ENCODE data around the gene RPTOR. TPM values are rescaled to one million over a fixed set of nuclear protein-coding genes. Genes with fewer than 3 reads are reported as not detected.
A peak's percentile ranks its signal among the peaks of the same experiment; 100 is the strongest.

Gene RPTOR
- total RNA-seq, 1 donor from 2014 or later, result 65.9 TPM

DNA sequence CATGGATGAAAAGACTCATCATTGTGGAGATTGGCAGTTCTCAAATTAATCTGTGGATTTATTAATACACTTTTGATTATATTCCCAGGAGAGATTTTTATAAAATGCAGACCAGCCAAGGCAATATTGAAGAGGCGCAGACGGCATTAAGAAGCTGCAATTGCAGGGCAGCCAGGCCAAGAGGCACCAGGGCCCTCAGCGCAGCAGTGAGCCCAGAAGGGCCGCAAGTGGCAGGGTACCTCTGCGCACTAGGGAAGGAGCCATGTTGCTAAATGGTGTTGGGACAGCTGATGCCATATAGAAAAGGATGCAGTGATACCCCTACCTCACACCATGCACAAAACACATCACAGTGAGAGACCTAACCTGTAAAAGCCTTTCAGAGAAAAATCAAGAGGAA lies 410.4 kb downstream of the RPTOR start:
- Mint-ChIP-seq H3K4me1 (peaks cover 25% of the 10 kb centered on the region), H3K4me3 (no peak overlapping the region), H3K27me3 (no peaks in the 10 kb centered on the region), H3K36me3 (ENCODE audit: low read depth) (peaks cover 13% of the 10 kb centered on the region), H3K9me3 (no peaks in the 10 kb centered on the region), H3K27ac (no peak overlapping the region)
- ATAC-seq (ENCODE audit: low read depth), result no peak
- TF ChIP-seq CTCF (IDR thresholded peaks at IDR 0.05), result no peak
- DNase-seq, result no peak
- POLR2A ChIA-PET, result interaction anchor here (0.7 to 2.5 kb wide), 2 partner anchors 43 to 78 kb away, joined by 3 to 7 read pairs; no protein-coding TSS in a partner anchor
- CTCF ChIA-PET, result interaction anchor here (1.0 to 1.7 kb wide), 2 partner anchors 25 to 90 kb away, joined by 3 read pairs; no protein-coding TSS in a partner anchor
- intact Hi-C loops (cut with micrococcal nuclease), result loop anchor here (5.0 kb wide), 1 partner anchor 43 kb away; no protein-coding TSS in a partner anchor

DNA sequence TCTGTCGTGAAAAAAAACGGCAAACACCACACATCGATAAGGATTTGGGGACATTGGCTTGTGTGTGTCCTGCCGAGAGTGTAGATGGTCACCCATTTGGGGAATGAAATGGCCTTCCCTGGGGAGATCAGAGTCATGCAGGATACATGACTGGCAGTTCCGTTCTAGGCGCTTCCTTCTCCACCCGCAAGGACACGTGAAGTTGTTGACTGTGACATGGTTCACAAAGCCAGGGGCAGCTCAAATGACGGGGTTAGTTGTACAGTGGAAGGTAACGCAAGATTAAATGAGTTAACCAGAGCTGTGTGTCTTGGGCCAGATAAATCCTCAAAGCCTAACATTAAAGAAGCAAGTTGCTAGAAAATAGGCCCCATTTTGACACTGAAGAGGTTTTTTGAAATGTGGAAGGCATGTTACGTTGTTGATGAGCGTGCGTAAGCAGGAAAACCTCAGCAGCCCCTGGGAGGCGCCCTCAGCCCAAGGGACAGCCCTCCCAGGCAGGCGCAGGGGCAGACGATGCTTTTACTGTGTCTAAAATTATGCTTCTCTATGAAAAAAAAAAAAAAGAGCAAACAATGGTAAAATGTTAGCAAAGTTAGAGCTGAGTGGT lies 411.1 kb downstream of the RPTOR start:
- ChIA-PET POLR2A (interaction anchor here (0.6 to 2.5 kb wide), 3 partner anchors 44 to 78 kb away, joined by 3 to 7 read pairs (median 3); no protein-coding TSS in a partner anchor), CTCF (interaction anchor here (0.8 to 1.7 kb wide), 4 partner anchors 14 to 91 kb away, joined by 3 read pairs; no protein-coding TSS in a partner anchor)
- Mint-ChIP-seq H3K4me1 (peaks cover 25% of the 10 kb centered on the region), H3K27ac (peak overlapping the region; percentile 79), H3K9me3 (no peaks in the 10 kb centered on the region), H3K4me3 (peak overlapping the region; percentile 29), H3K27me3 (no peaks in the 10 kb centered on the region), H3K36me3 (ENCODE audit: low read depth) (peaks cover 9% of the 10 kb centered on the region)
- TF ChIP-seq CTCF (IDR thresholded peaks at IDR 0.05), result no peak
- DNase-seq (no peak), ATAC-seq (ENCODE audit: low read depth) (peak; percentile 88)
- intact Hi-C loops (cut with micrococcal nuclease), result loop anchor here (1.0 to 5.0 kb wide), 2 partner anchors 43 to 89 kb away; no protein-coding TSS in a partner anchor

GRCh38 chr17:80956321-80957190 lies 411.9 kb downstream of the RPTOR start:
- peak overlapping the region; percentile 79 for H3K27ac Mint-ChIP-seq

GRCh38 chr17:80957461-80957941 lies 412.9 kb downstream of the RPTOR start:
- TF ChIP-seq CTCF (IDR thresholded peaks at IDR 0.05), result no peak
- no peaks in the 10 kb centered on the region for H3K9me3 Mint-ChIP-seq
- peaks cover 25% of the 10 kb centered on the region for H3K4me1 Mint-ChIP-seq
- peaks cover 5% of the 10 kb centered on the region for H3K36me3 Mint-ChIP-seq (ENCODE audit: low read depth)
- DNase-seq (no peak), ATAC-seq (ENCODE audit: low read depth) (no peak)
- ChIA-PET POLR2A (interaction anchor here (2.5 kb wide), 1 partner anchor 80 kb away, joined by 7 read pairs; no protein-coding TSS in a partner anchor), CTCF (interaction anchor here (1.0 to 1.1 kb wide), 2 partner anchors 12 to 92 kb away, joined by 3 read pairs; no protein-coding TSS in a partner anchor)
- no peaks in the 10 kb centered on the region for H3K27me3 Mint-ChIP-seq
- no peak overlapping the region for H3K4me3 Mint-ChIP-seq
- no peak overlapping the region for H3K27ac Mint-ChIP-seq
- intact Hi-C loops (cut with micrococcal nuclease), result loop anchor here (5.0 kb wide), 1 partner anchor 45 kb away; no protein-coding TSS in a partner anchor

More at GRCh38 chr17:80956321-80957190, 411.9 kb downstream of the RPTOR start:
- intact Hi-C loops (cut with micrococcal nuclease), result loop anchor here (1.0 to 5.0 kb wide), 2 partner anchors 44 to 90 kb away; no protein-coding TSS in a partner anchor
- TF ChIP-seq CTCF (IDR thresholded peaks at IDR 0.05), result no peak
- ChIA-PET CTCF (interaction anchor here (0.8 to 1.7 kb wide), 6 partner anchors 13 to 92 kb away, joined by 3 read pairs; no protein-coding TSS in a partner anchor), POLR2A (interaction anchor here (0.6 to 2.5 kb wide), 2 partner anchors 46 to 79 kb away, joined by 3 to 7 read pairs; no protein-coding TSS in a partner anchor)
- Mint-ChIP-seq H3K4me3 (peak overlapping the region; percentile 42), H3K36me3 (ENCODE audit: low read depth) (peaks cover 10% of the 10 kb centered on the region), H3K9me3 (no peaks in the 10 kb centered on the region), H3K4me1 (peaks cover 25% of the 10 kb centered on the region), H3K27me3 (no peaks in the 10 kb centered on the region)
- DNase-seq, result no peak
- no peak for ATAC-seq (ENCODE audit: low read depth)
